Activated CD4-positive, alpha-beta T cell treated with anti-CD3 and anti-CD28 coated beads, Interleukin-2, amount 10 ng/mL, durations not matched to agents 7 days and 5 days (primary cell): Measurements from ENCODE around the gene RNF144A. TPM values are rescaled to one million over a fixed set of nuclear protein-coding genes. Genes with fewer than 3 reads are reported as not detected.
"Not testable (repeated sequence)": the region's sequence is repeated elsewhere in the genome, so short reads cannot be mapped to it uniquely, and the experiment has no call there.

ENCODE experiments used
- CTCF ChIA-PET: fragments of 350-600 bp; sonication (Branson Sonifier 250); formaldehyde crosslinking; loops from one replicate; lab custom pipeline; 2021; ENCODE audit warnings: antibody characterized with exemption; lab: Charles Lee
- POLR2A ChIA-PET: fragments of 350-600 bp; sonication (Branson Sonifier 250); formaldehyde crosslinking; loops from one replicate; lab custom pipeline; 2021; ENCODE audit warnings: antibody characterized with exemption; lab: Charles Lee
- DNase-seq: peaks from one replicate; pipeline ENCODE4 v3.0.0-alpha.2; 2020
- H3K27ac Mint-ChIP-seq: one replicate; pipeline ENCODE4 v1.8.0; 2021; ENCODE audit warnings: mild to moderate bottlenecking, moderate library complexity, mixed read lengths
- H3K27me3 Mint-ChIP-seq: one replicate; pipeline ENCODE4 v1.8.0; 2021; ENCODE audit warnings: mixed read lengths
- H3K36me3 Mint-ChIP-seq: one replicate; pipeline ENCODE4 v1.8.0; 2021; ENCODE audit warnings: low read depth, mixed read lengths
- H3K4me1 Mint-ChIP-seq: one replicate; pipeline ENCODE4 v1.8.0; 2021; ENCODE audit warnings: mixed read lengths
- H3K4me3 Mint-ChIP-seq: one replicate; pipeline ENCODE4 v1.8.0; 2021; ENCODE audit warnings: mild to moderate bottlenecking, moderate library complexity, mixed read lengths
- H3K9me3 Mint-ChIP-seq: one replicate; pipeline ENCODE4 v1.8.0; 2021; ENCODE audit warnings: mixed read lengths
- total RNA-seq, 2 experiments: library from RNA; stranded (reverse); gene quantifications; one replicate each; pipeline ENCODE4 v1.2.3, GENCODE V29; 2021

The RNF144A gene
- total RNA-seq, 2 experiments from 2014 or later = 89.6 to 101 TPM

- POLR2A ChIA-PET = no interaction called here
- Mint-ChIP-seq H3K27ac (no peak overlapping the region), H3K4me3 (no peak overlapping the region), H3K36me3 (peaks cover 51% of the 10 kb centered on the region), H3K9me3 (peaks cover 2% of the 10 kb centered on the region), H3K4me1 (peaks cover 6% of the 10 kb centered on the region), H3K27me3 (no peaks in the 10 kb centered on the region)
- CTCF ChIA-PET = no interaction called here
- DNase-seq = no peak
These were observed 69.2 kb downstream of the RNF144A start for GRCh38 chr2:6986301-6986911.

- CTCF ChIA-PET = no interaction called here
These were observed 69.7 kb downstream of the RNF144A start for GRCh38 chr2:6986912-6987361.

GRCh38 chr2:6990871-6991270 lies 73.7 kb downstream of the RNF144A start:
- Mint-ChIP-seq H3K27ac (no peak overlapping the region), H3K4me1 (peaks cover 5% of the 10 kb centered on the region), H3K36me3 (peaks cover 46% of the 10 kb centered on the region), H3K4me3 (no peak overlapping the region), H3K27me3 (no peaks in the 10 kb centered on the region), H3K9me3 (no peaks in the 10 kb centered on the region)
- CTCF ChIA-PET = no interaction called here
- DNase-seq = no peak
- POLR2A ChIA-PET = no interaction called here

More at GRCh38 chr2:6986912-6987361, 69.7 kb downstream of the RNF144A start:
- Mint-ChIP-seq H3K36me3 (peaks cover 47% of the 10 kb centered on the region), H3K27me3 (no peaks in the 10 kb centered on the region), H3K4me1 (peaks cover 6% of the 10 kb centered on the region), H3K27ac (no peak overlapping the region), H3K9me3 (no peaks in the 10 kb centered on the region), H3K4me3 (no peak overlapping the region)
- no peak for DNase-seq
- POLR2A ChIA-PET = no interaction called here

- no peak overlapping the region for H3K4me3 Mint-ChIP-seq
- no peaks in the 10 kb centered on the region for H3K9me3 Mint-ChIP-seq
- no peak overlapping the region for H3K27ac Mint-ChIP-seq
- POLR2A ChIA-PET = no interaction called here
- CTCF ChIA-PET = no interaction called here
- no peaks in the 10 kb centered on the region for H3K4me1 Mint-ChIP-seq
- H3K36me3 Mint-ChIP-seq = peaks cover 48% of the 10 kb centered on the region
- no peak for DNase-seq
- H3K27me3 Mint-ChIP-seq = no peaks in the 10 kb centered on the region
These were observed 75.6 kb downstream of the RNF144A start for GRCh38 chr2:6992794-6993228.

GRCh38 chr2:6993229-6993640 lies 76.0 kb downstream of the RNF144A start:
- no peaks in the 10 kb centered on the region for H3K27me3 Mint-ChIP-seq
- no peak overlapping the region for H3K27ac Mint-ChIP-seq
- no peak for DNase-seq
- H3K36me3 Mint-ChIP-seq = peaks cover 47% of the 10 kb centered on the region
- H3K9me3 Mint-ChIP-seq = no peaks in the 10 kb centered on the region
- H3K4me3 Mint-ChIP-seq = no peak overlapping the region
- CTCF ChIA-PET = interaction anchor here (0.6 kb wide), 1 partner anchor 187 kb away, joined by 3 read pairs; no protein-coding TSS in a partner anchor
- POLR2A ChIA-PET = no interaction called here
- no peaks in the 10 kb centered on the region for H3K4me1 Mint-ChIP-seq

GRCh38 chr2:6993936-6994335 lies 76.7 kb downstream of the RNF144A start:
- H3K9me3 Mint-ChIP-seq = no peaks in the 10 kb centered on the region
- H3K36me3 Mint-ChIP-seq = peaks cover 44% of the 10 kb centered on the region
- H3K4me1 Mint-ChIP-seq = peaks cover 2% of the 10 kb centered on the region
- H3K27ac Mint-ChIP-seq = no peak overlapping the region
- no peak overlapping the region for H3K4me3 Mint-ChIP-seq
- ChIA-PET POLR2A (no interaction called here), CTCF (no interaction called here)
- H3K27me3 Mint-ChIP-seq = no peaks in the 10 kb centered on the region
- no peak for DNase-seq

- H3K4me1 Mint-ChIP-seq = peaks cover 6% of the 10 kb centered on the region
- CTCF ChIA-PET = no interaction called here
- H3K36me3 Mint-ChIP-seq = peaks cover 44% of the 10 kb centered on the region
- H3K27ac Mint-ChIP-seq = no peak overlapping the region
- no peak for DNase-seq
- H3K4me3 Mint-ChIP-seq = no peak overlapping the region
- no peaks in the 10 kb centered on the region for H3K9me3 Mint-ChIP-seq
- H3K27me3 Mint-ChIP-seq = no peaks in the 10 kb centered on the region
- POLR2A ChIA-PET = no interaction called here
These were observed 77.4 kb downstream of the RNF144A start for GRCh38 chr2:6994536-6995128.

GRCh38 chr2:6995391-6996097 lies 78.3 kb downstream of the RNF144A start:
- ChIA-PET CTCF (no interaction called here), POLR2A (no interaction called here)
- Mint-ChIP-seq H3K9me3 (no peaks in the 10 kb centered on the region), H3K27ac (no peak overlapping the region), H3K4me1 (peaks cover 15% of the 10 kb centered on the region), H3K4me3 (no peak overlapping the region), H3K36me3 (peaks cover 46% of the 10 kb centered on the region), H3K27me3 (no peaks in the 10 kb centered on the region)
- no peak for DNase-seq

- Mint-ChIP-seq H3K9me3 (no peaks in the 10 kb centered on the region), H3K27ac (peak overlapping the region; percentile 37), H3K27me3 (no peaks in the 10 kb centered on the region), H3K36me3 (peaks cover 39% of the 10 kb centered on the region), H3K4me1 (peaks cover 21% of the 10 kb centered on the region), H3K4me3 (no peak overlapping the region)
- no peak for DNase-seq
- ChIA-PET CTCF (no interaction called here), POLR2A (no interaction called here)
These were observed 82.1 kb downstream of the RNF144A start for GRCh38 chr2:6999211-6999877.

GRCh38 chr2:7001395-7001794 lies 84.2 kb downstream of the RNF144A start:
- peaks cover 40% of the 10 kb centered on the region for H3K36me3 Mint-ChIP-seq
- H3K9me3 Mint-ChIP-seq, H3K27me3 Mint-ChIP-seq, DNase-seq, H3K4me3 Mint-ChIP-seq, POLR2A ChIA-PET, H3K27ac Mint-ChIP-seq, CTCF ChIA-PET: not testable (repeated sequence)
- peaks cover 21% of the 10 kb centered on the region for H3K4me1 Mint-ChIP-seq

- Mint-ChIP-seq H3K27me3 (no peaks in the 10 kb centered on the region), H3K27ac (no peak overlapping the region), H3K9me3 (no peaks in the 10 kb centered on the region), H3K4me3 (no peak overlapping the region), H3K4me1 (peaks cover 24% of the 10 kb centered on the region), H3K36me3 (peaks cover 43% of the 10 kb centered on the region)
- ChIA-PET CTCF (interaction anchor here (1.4 kb wide), 1 partner anchor 18 kb away, joined by 4 read pairs; no protein-coding TSS in a partner anchor), POLR2A (no interaction called here)
- DNase-seq = no peak
These were observed 86.7 kb downstream of the RNF144A start for GRCh38 chr2:7003895-7004294.

GRCh38 chr2:7004636-7005035 lies 87.4 kb downstream of the RNF144A start:
- H3K4me3 Mint-ChIP-seq = no peak overlapping the region
- POLR2A ChIA-PET = no interaction called here
- H3K36me3 Mint-ChIP-seq = peaks cover 40% of the 10 kb centered on the region
- H3K4me1 Mint-ChIP-seq = peaks cover 20% of the 10 kb centered on the region
- CTCF ChIA-PET = interaction anchor here (1.5 kb wide), 1 partner anchor 10 kb away, joined by 4 read pairs; no protein-coding TSS in a partner anchor
- H3K9me3 Mint-ChIP-seq = no peaks in the 10 kb centered on the region
- H3K27me3 Mint-ChIP-seq = no peaks in the 10 kb centered on the region
- no peak for DNase-seq
- H3K27ac Mint-ChIP-seq = no peak overlapping the region

GRCh38 chr2:7007488-7007845 lies 90.3 kb downstream of the RNF144A start:
- POLR2A ChIA-PET = no interaction called here
- Mint-ChIP-seq H3K27me3 (no peaks in the 10 kb centered on the region), H3K4me3 (no peak overlapping the region), H3K36me3 (peaks cover 36% of the 10 kb centered on the region), H3K4me1 (peaks cover 15% of the 10 kb centered on the region), H3K27ac (no peak overlapping the region), H3K9me3 (no peaks in the 10 kb centered on the region)
- CTCF ChIA-PET = no interaction called here
- DNase-seq = no peak
